DOHH2 (cell line): Measurements from ENCODE around the gene SLC1A3.

Source experiments
- CTCF ChIP-seq: fragments of 200-600 bp; sonication (generic); IDR thresholded peaks from one replicate; pipeline ENCODE4 v1.5.1; 2014; ENCODE audit warnings: antibody characterized with exemption, mild to moderate bottlenecking, low read depth, low read length; ENCODE audit not compliant: poor library complexity, severe bottlenecking
- EZH2phosphoT487 ChIP-seq: fragments of 200-600 bp; sonication (generic); IDR thresholded peaks from 2 replicates; pipeline ENCODE4 v1.6.1; 2017; ENCODE audit warnings: borderline replicate concordance, mild to moderate bottlenecking, antibody characterized with exemption, low read length, moderate library complexity, mixed read lengths

- TF ChIP-seq CTCF (no peak), EZH2phosphoT487 (no peak)
Measured at GRCh38 chr5:36694351-36694750, 87.9 kb downstream of the SLC1A3 start.
